WTC11 (cell line): Measurements from ENCODE around the gene UBASH3A. TPM values are rescaled to one million over a fixed set of nuclear protein-coding genes. Genes with fewer than 3 reads are reported as not detected.

Experiments used
- ATAC-seq: fragments of 200-7000 bp; cut with Tn5 transposase; 2 replicates; pipeline ENCODE4 v1.10.0; 2021; ENCODE audit warnings: mild to moderate bottlenecking, moderate library complexity
- CTCF ChIA-PET: fragments of 300-600 bp; sonication (Branson Sonifier 250); formaldehyde crosslinking; loops from one replicate; lab custom pipeline; 2021; ENCODE audit warnings: antibody characterized with exemption; lab: Charles Lee
- POLR2A ChIA-PET: fragments of 350-600 bp; sonication (Branson Sonifier 250); formaldehyde crosslinking; loops from one replicate; lab custom pipeline; 2021; ENCODE audit warnings: antibody characterized with exemption; lab: Charles Lee
- DNase-seq: peaks from one replicate; pipeline ENCODE4 v3.0.0; 2021; ENCODE audit warnings: low spot score
- H3K27ac Mint-ChIP-seq: 2 replicates; pipeline ENCODE4 v1.8.0; 2021; ENCODE audit warnings: mixed read lengths
- H3K27me3 Mint-ChIP-seq: 2 replicates; pipeline ENCODE4 v1.8.0; 2021; ENCODE audit warnings: low read depth, mild to moderate bottlenecking, moderate library complexity, mixed read lengths
- H3K36me3 Mint-ChIP-seq: 2 replicates; pipeline ENCODE4 v1.8.0; 2021; ENCODE audit warnings: mixed read lengths
- H3K4me1 Mint-ChIP-seq: 2 replicates; pipeline ENCODE4 v1.8.0; 2022; ENCODE audit warnings: mixed read lengths
- H3K4me3 Mint-ChIP-seq: 2 replicates; pipeline ENCODE4 v1.8.0; 2021; ENCODE audit warnings: mild to moderate bottlenecking, moderate library complexity, mixed read lengths
- H3K9me3 Mint-ChIP-seq: 2 replicates; pipeline ENCODE4 v1.8.0; 2021; ENCODE audit warnings: mixed read lengths
- ARID4B ChIP-seq: sonication (generic); formaldehyde crosslinking; IDR thresholded peaks from 2 replicates; pipeline ENCODE4 v1.8.0; 2023; ENCODE audit warnings: missing genetic modification reagents, mild to moderate bottlenecking, borderline replicate concordance
- E2F1 ChIP-seq: sonication (generic); formaldehyde crosslinking; IDR thresholded peaks from 2 replicates; pipeline ENCODE4 v1.8.0; 2022; ENCODE audit warnings: mild to moderate bottlenecking, missing genetic modification reagents
- ELF4 ChIP-seq: sonication (generic); formaldehyde crosslinking; IDR thresholded peaks from 2 replicates; pipeline ENCODE4 v1.8.1; 2022; ENCODE audit warnings: low read depth, mild to moderate bottlenecking, moderate library complexity, missing genetic modification reagents
- ESRRA ChIP-seq: sonication (generic); formaldehyde crosslinking; IDR thresholded peaks from 2 replicates; pipeline ENCODE4 v1.8.1; 2022; ENCODE audit warnings: mild to moderate bottlenecking, missing genetic modification reagents, borderline replicate concordance
- IRF2 ChIP-seq: sonication (generic); formaldehyde crosslinking; IDR thresholded peaks from 2 replicates; pipeline ENCODE4 v1.8.0; 2022; ENCODE audit warnings: low read depth, missing genetic modification reagents, borderline replicate concordance
- JAZF1 ChIP-seq: fragments of 250-450 bp; sonication (Bioruptor Pico); IDR thresholded peaks from 2 replicates; pipeline ENCODE4 v1.9.0; 2021; ENCODE audit warnings: moderate library complexity, mild to moderate bottlenecking, inconsistent platforms
- MXD4 ChIP-seq: fragments of 250-450 bp; sonication (Bioruptor Pico); IDR thresholded peaks from 2 replicates; pipeline ENCODE4 v1.8.0; 2021; ENCODE audit warnings: mild to moderate bottlenecking, moderate library complexity, borderline replicate concordance
- NR3C1 ChIP-seq: sonication (generic); formaldehyde crosslinking; conservative IDR thresholded peaks from 2 replicates; pipeline ENCODE4 v1.8.1; 2023; ENCODE audit warnings: low read depth, mild to moderate bottlenecking, missing genetic modification reagents
- PRDM15 ChIP-seq: sonication (generic); formaldehyde crosslinking; IDR thresholded peaks from 2 replicates; pipeline ENCODE4 v1.8.0; 2022; ENCODE audit warnings: missing genetic modification reagents
- RORB ChIP-seq: fragments of 250-450 bp; sonication (Bioruptor Pico); IDR thresholded peaks from 2 replicates; pipeline ENCODE4 v1.9.0; 2021; ENCODE audit warnings: mild to moderate bottlenecking
- SMAD3 ChIP-seq: sonication (generic); formaldehyde crosslinking; IDR thresholded peaks from 2 replicates; pipeline ENCODE4 v1.8.0; 2022; ENCODE audit warnings: missing genetic modification reagents, mild to moderate bottlenecking, borderline replicate concordance
- SP1 ChIP-seq: sonication (generic); formaldehyde crosslinking; conservative IDR thresholded peaks from 2 replicates; pipeline ENCODE4 v1.8.1; 2022; ENCODE audit warnings: missing genetic modification reagents
- TEAD1 ChIP-seq: sonication (generic); formaldehyde crosslinking; IDR thresholded peaks from 2 replicates; pipeline ENCODE4 v1.8.0; 2022; ENCODE audit warnings: mild to moderate bottlenecking, missing genetic modification reagents
- USF2 ChIP-seq: sonication (generic); formaldehyde crosslinking; IDR thresholded peaks from 2 replicates; pipeline ENCODE4 v1.8.1; 2023; ENCODE audit warnings: mild to moderate bottlenecking, missing genetic modification reagents, moderate library complexity
- ZNF138 ChIP-seq: sonication (generic); formaldehyde crosslinking; conservative IDR thresholded peaks from 2 replicates; pipeline ENCODE4 v1.8.1; 2022; ENCODE audit warnings: mild to moderate bottlenecking, moderate library complexity, missing genetic modification reagents
- ZNF219 ChIP-seq: sonication (generic); formaldehyde crosslinking; IDR thresholded peaks from 2 replicates; pipeline ENCODE4 v1.8.0; 2023; ENCODE audit warnings: missing genetic modification reagents, mild to moderate bottlenecking, borderline replicate concordance
- ZNF232 ChIP-seq: sonication (generic); formaldehyde crosslinking; IDR thresholded peaks from 2 replicates; pipeline ENCODE4 v1.8.0; 2022; ENCODE audit warnings: mild to moderate bottlenecking, missing genetic modification reagents
- ZNF317 ChIP-seq: sonication (generic); formaldehyde crosslinking; IDR thresholded peaks from 2 replicates; pipeline ENCODE4 v1.8.1; 2023; ENCODE audit warnings: low read depth, mild to moderate bottlenecking, moderate library complexity, missing genetic modification reagents, borderline replicate concordance
- ZNF425 ChIP-seq: fragments of 250-450 bp; sonication (Bioruptor Pico); conservative IDR thresholded peaks from 2 replicates; pipeline ENCODE4 v1.9.0; 2021; ENCODE audit warnings: mild to moderate bottlenecking
- ZNF671 ChIP-seq: fragments of 250-450 bp; sonication (Bioruptor Pico); IDR thresholded peaks from 2 replicates; pipeline ENCODE4 v1.8.0; 2021; ENCODE audit warnings: mild to moderate bottlenecking
- total RNA-seq: library from RNA; stranded (reverse); gene quantifications from 3 replicates; pipeline ENCODE4 v1.2.3, GENCODE V29; 2021

Gene UBASH3A
- total RNA-seq, 1 experiment from 2014 or later: not detected

GRCh38 chr21:42491328-42491727, 87.6 kb downstream of the UBASH3A start (continued):
- no peak for TF ChIP-seq E2F1

GRCh38 chr21:42492201-42492600, 88.5 kb downstream of the UBASH3A start:
- H3K27ac Mint-ChIP-seq: no peak overlapping the region
- ChIA-PET CTCF (no interaction called here), POLR2A (no interaction called here)
- DNase-seq (no peak), ATAC-seq (no peak)
- peaks cover 21% of the 10 kb centered on the region for H3K4me1 Mint-ChIP-seq
- H3K4me3 Mint-ChIP-seq: no peak overlapping the region
- peaks cover 6% of the 10 kb centered on the region; the same call in 1 of the 2 replicates for H3K9me3 Mint-ChIP-seq
- no peak for TF ChIP-seq USF2 (CRISPR knock-in tag)
- no peak for TF ChIP-seq IRF2
- TF ChIP-seq SMAD3 (CRISPR knock-in tag): no peak
- no peak for TF ChIP-seq ZNF425 (CRISPR knock-in tag)
- TF ChIP-seq TEAD1 (CRISPR knock-in tag): no peak
- TF ChIP-seq ARID4B: no peak
- no peak for TF ChIP-seq NR3C1
- no peak for TF ChIP-seq MXD4 (CRISPR knock-in tag)
- no peak for TF ChIP-seq SP1 (CRISPR knock-in tag)
- no peak for TF ChIP-seq ZNF232 (CRISPR knock-in tag)
- no peak for TF ChIP-seq ZNF219
- TF ChIP-seq ELF4 (CRISPR knock-in tag): no peak
- TF ChIP-seq ZNF671: no peak
- TF ChIP-seq ZNF317 (CRISPR knock-in tag): no peak
- TF ChIP-seq ZNF138: no peak
- no peak for TF ChIP-seq RORB
- TF ChIP-seq ESRRA (CRISPR knock-in tag): no peak
- TF ChIP-seq PRDM15 (CRISPR knock-in tag): no peak
- TF ChIP-seq E2F1: no peak
- TF ChIP-seq JAZF1 (CRISPR knock-in tag): no peak
- no peaks in the 10 kb centered on the region for H3K36me3 Mint-ChIP-seq
- peaks cover 19% of the 10 kb centered on the region for H3K27me3 Mint-ChIP-seq
